GM10248 (cell line): ENCODE results near the gene TNFAIP8.

Experiments used
- CTCF ChIA-PET: fragments of 300-600 bp; sonication (Branson Sonifier 250); formaldehyde crosslinking; extraction: SDS; loops from one replicate; lab custom pipeline; 2021; ENCODE audit warnings: antibody characterized with exemption; lab: Yijun Ruan, JAX
- POLR2A ChIA-PET: fragments of 350-650 bp; sonication (Branson Sonifier 250); formaldehyde crosslinking; extraction: SDS; loops from one replicate; lab custom pipeline; 2020; ENCODE audit warnings: antibody characterized with exemption; lab: Yijun Ruan, JAX
- DNase-seq: peaks from one replicate; pipeline ENCODE4 v3.0.0; 2012; ENCODE audit errors: extremely low spot score
- TF ChIP-seq, protein P1 (sequence below): IDR thresholded peaks from 2 replicates; pipeline ENCODE4 v1.5.1; 2012; ENCODE audit warnings: mild to moderate bottlenecking, low read depth; ENCODE audit errors: extremely low read depth, missing control alignments, control extremely low read depth

The TNFAIP8 gene

DNA sequence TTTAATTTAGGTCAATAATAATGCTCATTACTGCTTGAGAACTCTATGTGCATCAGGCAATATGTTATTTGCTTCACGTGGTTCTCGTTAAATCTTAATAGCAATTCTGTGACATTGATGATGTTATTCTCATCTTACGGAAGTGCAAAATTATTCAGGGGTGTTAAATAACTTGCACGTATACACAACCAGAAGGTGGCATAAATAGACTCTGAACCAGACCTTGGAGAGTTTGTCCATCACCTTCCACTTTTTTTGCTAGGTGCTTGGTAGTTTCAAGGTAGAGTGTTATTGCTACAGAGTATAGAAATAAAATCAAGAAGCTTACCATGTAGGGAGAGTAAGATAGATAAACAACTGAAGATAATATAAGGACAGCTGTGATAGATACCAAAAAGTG, 23.6 kb upstream of the TNFAIP8 start:
- TF ChIP-seq, protein P1, sequence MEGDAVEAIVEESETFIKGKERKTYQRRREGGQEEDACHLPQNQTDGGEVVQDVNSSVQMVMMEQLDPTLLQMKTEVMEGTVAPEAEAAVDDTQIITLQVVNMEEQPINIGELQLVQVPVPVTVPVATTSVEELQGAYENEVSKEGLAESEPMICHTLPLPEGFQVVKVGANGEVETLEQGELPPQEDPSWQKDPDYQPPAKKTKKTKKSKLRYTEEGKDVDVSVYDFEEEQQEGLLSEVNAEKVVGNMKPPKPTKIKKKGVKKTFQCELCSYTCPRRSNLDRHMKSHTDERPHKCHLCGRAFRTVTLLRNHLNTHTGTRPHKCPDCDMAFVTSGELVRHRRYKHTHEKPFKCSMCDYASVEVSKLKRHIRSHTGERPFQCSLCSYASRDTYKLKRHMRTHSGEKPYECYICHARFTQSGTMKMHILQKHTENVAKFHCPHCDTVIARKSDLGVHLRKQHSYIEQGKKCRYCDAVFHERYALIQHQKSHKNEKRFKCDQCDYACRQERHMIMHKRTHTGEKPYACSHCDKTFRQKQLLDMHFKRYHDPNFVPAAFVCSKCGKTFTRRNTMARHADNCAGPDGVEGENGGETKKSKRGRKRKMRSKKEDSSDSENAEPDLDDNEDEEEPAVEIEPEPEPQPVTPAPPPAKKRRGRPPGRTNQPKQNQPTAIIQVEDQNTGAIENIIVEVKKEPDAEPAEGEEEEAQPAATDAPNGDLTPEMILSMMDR: no peak
- DNase-seq: no peak
- ChIA-PET POLR2A (no interaction called here), CTCF (interaction anchor here (1.0 to 19.2 kb wide), 4 partner anchors 9 to 79 kb away, joined by 3 to 191 read pairs (median 44); no protein-coding TSS in a partner anchor)

DNA sequence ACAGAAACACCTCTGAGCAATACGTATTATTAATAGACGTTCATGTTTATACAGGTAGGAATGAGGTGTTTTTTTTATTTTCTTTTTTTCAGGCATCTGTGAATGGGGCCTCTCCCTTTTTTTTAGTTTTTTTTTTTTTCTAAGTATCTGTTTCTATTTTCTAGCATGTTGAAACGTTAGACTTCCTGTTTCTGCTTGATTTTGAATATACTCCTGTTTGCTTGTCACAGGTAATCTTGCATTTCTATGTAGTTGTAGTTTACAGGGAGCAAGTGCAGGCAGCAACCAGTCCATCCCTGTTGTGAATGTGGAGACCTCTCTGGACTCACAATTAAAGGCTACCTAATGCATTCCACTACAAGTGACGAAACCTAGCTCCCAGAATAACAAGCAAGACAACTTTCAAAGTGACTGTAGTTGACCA, 22.8 kb upstream of the TNFAIP8 start:
- TF ChIP-seq, protein P1: no peak
- DNase-seq: no peak
- CTCF ChIA-PET: interaction anchor here (1.0 to 19.2 kb wide), 7 partner anchors 9 to 102 kb away, joined by 3 to 191 read pairs (median 12); no protein-coding TSS in a partner anchor
- POLR2A ChIA-PET: interaction anchor here (1.4 kb wide), 1 partner anchor 25 kb away, joined by 4 read pairs; no protein-coding TSS in a partner anchor

DNA sequence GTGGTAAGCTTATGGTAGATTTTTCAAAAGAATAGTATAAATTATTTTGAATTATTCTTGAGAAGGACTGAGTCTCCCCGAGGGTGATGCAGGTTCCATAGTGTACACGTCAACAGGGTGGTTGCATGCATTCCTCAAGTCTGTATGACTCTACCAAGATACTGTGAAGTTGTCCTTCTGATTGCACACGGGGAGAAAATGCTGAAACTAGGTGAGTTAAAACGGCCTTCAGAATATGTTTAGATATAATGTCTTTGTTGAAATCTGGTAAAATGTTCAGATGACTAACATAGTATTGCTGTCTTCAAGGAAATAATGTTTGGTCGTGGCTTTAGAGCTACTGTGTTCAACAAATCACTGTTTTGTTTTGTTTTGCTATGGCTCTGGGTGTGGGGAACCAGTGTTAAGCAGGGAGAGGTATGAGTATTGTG, 22.4 kb upstream of the TNFAIP8 start:
- CTCF ChIA-PET: interaction anchor here (1.0 to 19.2 kb wide), 7 partner anchors 9 to 101 kb away, joined by 3 to 191 read pairs (median 12); no protein-coding TSS in a partner anchor
- TF ChIP-seq, protein P1: no peak
- no peak for DNase-seq
- POLR2A ChIA-PET: interaction anchor here (1.4 kb wide), 1 partner anchor 24 kb away, joined by 4 read pairs; no protein-coding TSS in a partner anchor

- TF ChIP-seq, protein P1: no peak
- DNase-seq: no peak
- ChIA-PET POLR2A (no interaction called here), CTCF (interaction anchor here (0.8 to 19.2 kb wide), 11 partner anchors 11 to 347 kb away, joined by 3 to 191 read pairs (median 12); partner anchors contain the start of gene DTWD2)
Observed at GRCh38 chr5:119335261-119335677, 20.6 kb upstream of the TNFAIP8 start.

DNA sequence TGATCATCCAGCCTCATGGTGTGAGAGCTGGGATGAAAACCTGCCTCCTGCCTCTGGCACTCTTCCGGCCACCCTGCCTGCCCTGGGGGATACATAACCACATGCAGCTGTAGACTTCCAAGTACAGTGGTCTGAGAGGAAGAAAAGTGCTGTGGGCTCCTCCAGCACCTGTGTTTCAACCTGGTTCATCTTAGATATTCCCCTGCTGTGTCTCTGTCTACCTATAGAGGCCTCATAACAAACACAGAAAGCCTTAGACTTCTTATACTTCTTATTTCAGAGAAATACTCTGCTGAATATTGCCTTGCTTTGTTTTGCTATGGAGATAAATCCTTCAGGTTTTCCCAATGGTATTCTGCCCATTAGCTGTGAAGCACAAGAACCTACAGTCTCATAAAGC, 19.6 kb upstream of the TNFAIP8 start:
- TF ChIP-seq, protein P1: no peak
- ChIA-PET POLR2A (interaction anchor here (1.2 kb wide), 1 partner anchor 21 kb away, joined by 7 read pairs; no protein-coding TSS in a partner anchor), CTCF (interaction anchor here (0.8 to 19.2 kb wide), 16 partner anchors 9 to 348 kb away, joined by 3 to 191 read pairs (median 5); partner anchors contain the start of genes DTWD2 and TNFAIP8)
- no peak for DNase-seq

DNA sequence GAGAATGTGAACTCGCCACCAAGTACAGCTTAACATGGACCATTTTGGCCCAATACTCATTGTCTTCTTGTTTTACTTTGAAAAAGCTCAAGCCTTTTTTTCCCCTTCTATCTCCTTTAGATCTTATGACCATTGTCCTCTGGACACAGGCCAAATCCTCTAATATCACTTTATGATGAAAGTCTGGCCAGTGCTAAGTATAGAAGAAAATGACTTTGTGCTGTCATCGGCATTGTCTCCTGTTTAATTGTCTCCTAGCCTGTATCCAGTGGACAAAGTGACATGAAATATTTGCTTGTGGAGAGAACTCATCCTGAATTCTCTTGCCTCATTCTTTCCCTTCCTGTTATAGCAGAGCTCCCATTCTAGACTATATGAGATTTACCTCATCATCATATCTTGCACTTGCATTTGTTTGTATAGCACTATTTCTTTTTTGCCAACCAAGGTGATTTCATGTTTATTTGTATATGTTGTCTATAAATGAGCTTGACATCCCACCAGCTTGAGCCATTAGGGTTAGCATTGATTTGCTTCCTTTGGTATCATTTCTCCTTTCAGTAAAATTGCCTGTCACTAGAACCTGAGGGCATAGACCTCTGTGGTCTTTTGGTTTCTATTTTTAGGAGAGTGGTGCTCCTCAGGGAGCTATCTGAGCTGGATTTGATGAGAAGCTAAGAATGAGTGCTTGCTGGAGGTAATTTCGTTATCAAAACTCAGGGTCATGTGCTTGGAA, 18.8 kb upstream of the TNFAIP8 start:
- no peak for DNase-seq
- ChIA-PET CTCF (interaction anchor here (0.8 to 19.2 kb wide), 16 partner anchors 10 to 348 kb away, joined by 3 to 191 read pairs (median 5); partner anchors contain the start of genes DTWD2 and TNFAIP8), POLR2A (interaction anchor here (0.5 to 1.2 kb wide), 2 partner anchors 21 to 25 kb away, joined by 3 to 7 read pairs; no protein-coding TSS in a partner anchor)
- TF ChIP-seq, protein P1: no peak
